Measurements from ENCODE around the gene UBE2D2.
"Not testable (repeated sequence)": the region's sequence is repeated elsewhere in the genome, so short reads cannot be mapped to it uniquely, and the experiment has no call there.

The UBE2D2 gene

DNA sequence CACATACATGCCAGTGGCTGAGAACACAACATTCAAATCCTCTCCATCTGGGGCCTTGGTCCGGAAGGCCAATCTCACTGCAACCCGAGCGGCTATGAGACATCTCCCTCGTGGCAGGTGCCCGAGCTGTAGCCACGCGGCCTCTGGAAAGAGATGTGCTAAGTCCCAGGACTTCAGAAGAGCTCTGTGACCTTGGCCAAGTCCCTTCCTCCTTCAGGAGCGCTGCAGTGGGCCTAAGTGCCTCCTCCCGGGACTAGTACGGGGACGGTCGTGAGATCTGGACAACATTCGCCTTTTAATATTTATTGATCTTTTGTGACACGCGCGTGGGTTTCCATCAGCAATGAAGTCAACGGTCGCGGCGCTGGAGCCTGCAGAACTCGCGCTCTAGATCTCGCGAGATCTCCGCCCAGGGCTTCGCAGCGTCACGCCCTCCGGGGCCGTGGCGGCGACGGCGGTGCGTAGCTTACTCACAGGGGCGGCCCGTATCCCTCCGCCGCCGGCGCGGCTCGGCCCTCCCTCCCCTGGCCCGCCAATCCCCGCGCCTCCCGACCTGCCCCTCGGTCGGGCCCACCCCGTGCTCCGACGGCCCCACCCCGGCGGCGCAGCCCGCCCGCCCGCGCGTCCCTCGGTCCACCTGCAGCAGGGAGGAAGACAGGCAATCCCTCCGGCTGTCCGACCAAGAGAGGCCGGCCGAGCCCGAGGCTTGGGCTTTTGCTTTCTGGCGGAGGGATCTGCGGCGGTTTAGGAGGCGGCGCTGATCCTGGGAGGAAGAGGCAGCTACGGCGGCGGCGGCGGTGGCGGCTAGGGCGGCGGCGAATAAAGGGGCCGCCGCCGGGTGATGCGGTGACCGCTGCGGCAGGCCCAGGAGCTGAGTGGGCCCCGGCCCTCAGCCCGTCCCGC lies at the start of gene UBE2D2:
Gene UBE2D2, plus strand, starts transcription at position 588 of the 903 bp plus-strand sequence. CDS start 453 bp downstream, outside the sequence.
- peaks cover 32 to 42% (median 40%) of the 10 kb centered on the region in 10 experiments for H3K4me1 ChIP-seq
- peak within 1 kb of the TSS; percentile 96 to 99 (median 98) for H3K9ac ChIP-seq
- no peaks in the 10 kb centered on the region for H3K9me3 ChIP-seq (replicated peaks in 1 of 11)
- peak within 1 kb of the TSS; percentile 83 to 99 (median 95) for H3K4me2 ChIP-seq
- H4K20me1 ChIP-seq = peaks cover 26 to 42% (median 38%) of the 10 kb centered on the region in 11 experiments
- H3K4me3 ChIP-seq = peak within 1 kb of the TSS; percentile 86 to 98 (median 92)
- H3K36me3 ChIP-seq = peaks cover 2 to 21% (median 16%) of the 10 kb centered on the region in 11 experiments; a peak in 16 of 22 replicates
- no peak for TF ChIP-seq Cebpa-rat (IDR thresholded peaks at IDR 0.05)
- no peaks in the 10 kb centered on the region for H3K27me3 ChIP-seq
- peak within 1 kb of the TSS; percentile 90 to 98 (median 95) for H3K27ac ChIP-seq

DNA sequence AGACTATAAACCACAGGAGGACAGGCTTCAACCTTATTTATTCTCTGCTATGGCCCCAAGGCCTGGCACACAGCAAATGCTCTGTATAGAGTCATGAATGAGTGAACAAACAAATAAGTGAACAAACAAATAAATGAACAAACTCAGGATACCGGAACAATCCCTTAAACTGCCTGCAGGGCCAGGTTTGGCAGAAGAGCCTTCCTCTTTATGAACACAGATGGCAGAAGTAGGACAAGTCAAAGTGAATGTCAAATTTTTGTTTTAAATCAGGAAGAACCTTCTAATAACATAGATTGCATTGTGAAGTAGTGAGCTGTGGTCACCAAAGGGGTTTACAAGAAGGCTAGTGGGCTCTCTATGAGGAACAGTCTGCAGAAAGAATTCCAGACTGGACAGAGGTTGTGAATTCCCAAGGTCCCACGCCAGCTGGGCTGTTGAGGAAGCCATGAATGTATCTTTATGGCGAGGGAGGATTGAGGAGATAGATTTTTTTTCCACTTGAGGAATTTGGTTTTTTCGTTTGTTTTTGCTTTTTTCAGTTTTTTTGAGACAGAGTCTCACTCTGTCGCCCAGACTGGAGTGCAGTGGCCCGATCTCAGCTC lies 48.3 kb upstream of the UBE2D2 start:
- Histone ChIP-seq H3K9ac (peak overlapping the region in 2 of 11 experiments; percentile 19 to 43; a peak in 1 of 22 replicates), H3K27me3 (no peaks in the 10 kb centered on the region), H3K4me2 (peak overlapping the region; percentile 5 to 87 (median 80); a peak in 21 of 22 replicates), H3K27ac (peak overlapping the region in 7 of 11 experiments; percentile 22 to 51 (median 37); a peak in 12 of 22 replicates), H3K36me3 (no peaks in the 10 kb centered on the region), H4K20me1 (no peaks in the 10 kb centered on the region), H3K4me1 (peaks cover 28 to 77% (median 69%) of the 10 kb centered on the region in 10 experiments), H3K4me3 (no peak overlapping the region), H3K9me3 (replicated peaks in 1 of 11) (peaks cover 0 to 21% (median 9%) of the 10 kb centered on the region in 11 experiments; a peak in 17 of 22 replicates)
- no peak for TF ChIP-seq Cebpa-rat (IDR thresholded peaks at IDR 0.05)

DNA sequence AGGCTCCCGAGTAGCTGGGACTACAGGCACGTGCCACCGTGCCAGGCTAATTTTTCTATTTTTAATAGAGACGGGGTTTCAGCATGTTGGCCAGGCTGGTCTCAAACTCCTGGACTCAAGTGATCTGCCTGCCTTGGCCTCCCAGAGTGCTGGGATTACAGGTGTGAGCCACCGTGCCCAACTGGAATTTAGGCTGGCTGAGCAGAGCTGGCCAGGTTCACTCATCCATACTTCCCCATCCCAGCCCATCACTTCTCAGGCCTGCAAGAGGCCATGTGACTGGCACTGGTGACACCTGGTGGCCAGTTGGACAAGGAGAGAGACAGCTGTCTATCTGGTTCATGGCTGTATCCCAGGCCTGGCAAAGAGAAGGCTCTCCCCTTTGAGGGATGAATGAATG lies 47.7 kb upstream of the UBE2D2 start:
- peaks cover 31 to 77% (median 70%) of the 10 kb centered on the region in 10 experiments for H3K4me1 ChIP-seq
- H3K27me3 ChIP-seq, H4K20me1 ChIP-seq, H3K36me3 ChIP-seq, H3K4me3 ChIP-seq: not testable (repeated sequence)
- peak overlapping the region in 6 of 11 experiments; percentile 22 to 51 (median 40); a peak in 11 of 22 replicates for H3K27ac ChIP-seq
- H3K9me3 ChIP-seq (replicated peaks in 1 of 11) = peaks cover 0 to 21% (median 9%) of the 10 kb centered on the region in 11 experiments; a peak in 17 of 22 replicates
- H3K4me2 ChIP-seq = peak overlapping the region; percentile 5 to 87 (median 80); a peak in 21 of 22 replicates
- H3K9ac ChIP-seq = peak overlapping the region in 5 of 11 experiments; percentile 10 to 51 (median 28); a peak in 4 of 22 replicates

DNA sequence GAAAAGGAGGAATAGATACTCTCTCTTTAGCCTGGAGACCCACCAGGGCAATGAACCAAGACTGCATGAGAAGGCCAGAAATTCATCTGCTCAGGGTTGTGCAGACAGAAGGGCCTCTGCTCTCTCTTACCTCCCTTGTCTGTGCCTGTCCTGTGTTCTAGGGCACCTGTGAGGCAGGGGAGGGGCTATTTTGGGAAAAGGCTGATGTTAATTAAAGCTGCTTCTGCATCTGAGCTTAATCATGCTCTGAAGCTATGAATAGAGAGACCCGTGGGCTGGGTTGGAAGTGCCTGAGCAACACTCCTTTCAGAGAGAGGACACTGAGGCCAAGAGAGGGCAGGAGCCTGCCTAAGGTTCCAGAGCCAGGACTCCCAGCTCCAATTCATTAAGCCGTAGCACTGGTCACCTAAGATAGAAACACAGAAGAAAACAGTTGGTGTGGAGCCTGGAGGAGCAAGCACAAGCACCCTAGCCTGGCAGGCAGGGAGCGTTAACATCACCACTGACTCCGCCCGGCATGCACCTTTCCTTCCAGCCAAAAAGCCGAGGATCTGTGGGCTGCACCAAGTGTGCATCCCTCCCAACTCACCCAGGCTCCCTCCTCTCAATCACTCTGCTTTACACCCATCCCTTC lies 47.2 kb upstream of the UBE2D2 start:
- H3K4me1 ChIP-seq = peaks cover 36 to 76% (median 71%) of the 10 kb centered on the region in 10 experiments
- H3K9me3 ChIP-seq (replicated peaks in 1 of 11) = peaks cover 0 to 21% (median 9%) of the 10 kb centered on the region in 11 experiments; a peak in 17 of 22 replicates
- no peak overlapping the region for H3K4me3 ChIP-seq
- peak overlapping the region in 9 of 11 experiments; percentile 4 to 51 (median 28); a peak in 10 of 22 replicates for H3K9ac ChIP-seq
- H3K36me3 ChIP-seq = no peaks in the 10 kb centered on the region
- peaks cover 0 to 8% (median 0%) of the 10 kb centered on the region in 11 experiments; a peak in 2 of 22 replicates for H3K27me3 ChIP-seq
- H3K4me2 ChIP-seq = peak overlapping the region; percentile 14 to 87 (median 80); a peak in 20 of 22 replicates
- TF ChIP-seq Cebpa-rat (IDR thresholded peaks at IDR 0.05) = no peak
- peak overlapping the region in 6 of 11 experiments; percentile 13 to 51 (median 30); a peak in 9 of 22 replicates for H3K27ac ChIP-seq
- no peaks in the 10 kb centered on the region for H4K20me1 ChIP-seq

DNA sequence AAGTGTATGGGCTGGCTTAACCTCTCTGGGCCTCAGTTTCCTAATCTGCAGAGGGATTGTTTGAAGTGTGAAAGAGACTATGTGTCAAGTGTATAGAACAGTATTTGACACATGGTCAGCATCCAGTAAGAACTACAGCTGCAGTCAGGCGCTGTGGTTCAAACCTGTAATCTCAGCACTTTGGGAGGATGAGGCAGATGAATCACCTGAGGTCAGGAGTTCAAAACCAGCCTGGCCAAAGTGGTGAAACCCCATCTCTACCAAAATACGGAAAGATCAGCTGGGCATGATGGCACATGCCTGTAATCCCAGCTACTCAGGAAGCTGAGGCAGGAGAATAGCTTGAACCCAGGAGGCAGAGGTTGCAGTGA lies 46.7 kb upstream of the UBE2D2 start:
- Histone ChIP-seq H3K4me2 (peak overlapping the region; percentile 14 to 87 (median 80); a peak in 20 of 22 replicates), H3K27ac (peak overlapping the region in 4 of 11 experiments; percentile 13 to 51 (median 30); a peak in 3 of 22 replicates)
- TF ChIP-seq Cebpa-rat (IDR thresholded peaks at IDR 0.05) = no peak

DNA sequence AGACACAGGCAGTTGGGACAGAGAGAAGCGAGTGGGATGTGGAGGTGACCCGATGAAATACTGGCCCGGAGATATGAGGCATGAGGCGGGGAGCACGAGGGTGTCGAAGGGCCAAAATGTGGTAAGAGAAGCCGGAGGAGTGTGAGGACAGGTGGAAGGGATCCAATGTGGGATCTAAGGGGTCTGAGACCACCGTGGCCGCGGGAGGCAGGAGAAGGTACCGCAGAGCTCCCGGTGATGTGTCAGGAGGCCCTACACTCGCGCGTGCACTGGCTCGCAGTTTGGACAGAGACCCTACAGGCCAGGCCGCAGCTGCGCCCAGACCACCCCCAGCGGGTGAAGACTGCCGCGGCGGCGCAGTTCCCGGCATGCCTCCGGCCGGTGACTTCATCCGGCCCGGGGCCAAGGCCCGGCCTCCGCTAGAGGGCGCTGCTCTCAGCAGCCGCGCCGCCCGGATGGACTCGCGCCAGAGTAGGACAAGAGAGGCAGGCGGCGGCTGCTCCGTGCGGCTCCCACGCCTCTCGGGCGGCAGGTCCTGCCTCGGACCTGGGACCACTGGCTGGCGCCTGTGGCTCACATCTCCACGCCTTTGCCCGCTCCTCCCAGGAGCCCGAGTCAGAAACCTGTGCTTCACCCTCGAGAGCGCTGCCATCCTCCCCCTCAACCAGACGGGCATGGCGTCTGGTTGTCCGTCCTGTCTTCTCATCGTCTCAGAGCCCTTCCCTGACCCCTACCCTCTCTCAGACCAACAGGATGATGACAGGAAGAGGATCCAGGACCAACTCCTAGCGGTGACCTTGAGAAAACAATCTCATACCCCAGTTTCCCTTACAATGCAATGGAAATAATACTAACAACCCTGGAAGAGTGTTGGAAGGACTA lies 43.2 kb upstream of the UBE2D2 start:
- Histone ChIP-seq H4K20me1 (no peaks in the 10 kb centered on the region), H3K9me3 (replicated peaks in 1 of 11) (no peaks in the 10 kb centered on the region), H3K36me3 (no peaks in the 10 kb centered on the region), H3K27me3 (peaks cover 0 to 8% (median 0%) of the 10 kb centered on the region in 11 experiments; a peak in 2 of 22 replicates), H3K9ac (peak overlapping the region; percentile 62 to 85 (median 77)), H3K4me3 (peak overlapping the region; percentile 47 to 70 (median 56)), H3K27ac (peak overlapping the region; percentile 57 to 83 (median 68); a peak in 21 of 22 replicates), H3K4me1 (peaks cover 23 to 84% (median 68%) of the 10 kb centered on the region in 10 experiments), H3K4me2 (peak overlapping the region; percentile 77 to 96 (median 85))
- TF ChIP-seq Cebpa-rat (IDR thresholded peaks at IDR 0.05) = no peak

More for the DNA sequence above, 46.7 kb upstream of the UBE2D2 start:
- Histone ChIP-seq H3K4me3 (no peak overlapping the region), H4K20me1 (no peaks in the 10 kb centered on the region), H3K9me3 (replicated peaks in 1 of 11) (peaks cover 0 to 18% (median 9%) of the 10 kb centered on the region in 11 experiments; a peak in 17 of 22 replicates), H3K36me3 (no peaks in the 10 kb centered on the region), H3K9ac (peak overlapping the region in 5 of 11 experiments; percentile 4 to 30 (median 18); a peak in 2 of 22 replicates), H3K4me1 (peaks cover 36 to 76% (median 71%) of the 10 kb centered on the region in 10 experiments), H3K27me3 (peaks cover 0 to 8% (median 0%) of the 10 kb centered on the region in 11 experiments; a peak in 2 of 22 replicates)

DNA sequence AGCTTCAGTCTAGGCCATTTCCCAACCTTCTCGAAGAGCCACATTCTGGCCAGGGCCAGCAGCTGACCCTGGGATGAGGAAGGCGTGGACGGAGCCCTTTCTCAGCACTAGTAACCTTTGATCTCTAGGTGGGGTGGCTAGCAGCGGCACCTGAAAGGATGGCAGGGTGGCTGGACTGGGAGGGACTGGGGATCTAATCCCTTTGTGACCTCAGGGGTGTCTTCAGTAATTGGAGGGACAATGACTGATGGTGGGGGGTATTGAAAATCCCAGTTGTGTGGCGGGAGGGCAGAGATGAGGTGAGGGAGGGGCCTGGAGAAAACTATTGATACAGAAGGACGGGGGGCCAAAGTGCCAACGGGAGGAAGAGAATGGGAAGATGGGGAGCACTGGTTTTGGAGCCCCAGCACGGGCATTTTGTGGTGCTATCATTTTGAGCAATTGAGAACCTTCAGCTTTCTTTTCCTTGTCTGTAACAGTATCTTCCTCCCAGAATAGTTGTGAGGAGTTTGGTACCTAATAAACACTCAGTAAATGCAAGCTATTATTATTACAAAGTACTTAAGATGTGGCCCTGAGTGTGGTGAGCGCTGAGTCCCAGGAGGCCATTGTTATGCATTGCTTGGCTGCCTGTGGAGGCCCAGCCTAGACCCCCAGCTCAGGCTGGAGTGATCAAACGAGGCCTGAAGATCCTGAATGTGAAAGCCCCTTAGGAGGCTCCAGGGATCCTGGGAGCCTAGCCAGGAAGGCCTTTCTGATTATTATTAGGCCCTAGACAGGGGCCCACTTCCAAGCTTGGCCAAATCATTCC lies 37.3 kb upstream of the UBE2D2 start:
- Histone ChIP-seq H3K27ac (peak overlapping the region in 1 of 11 experiments; percentile 21; a peak in 1 of 22 replicates), H3K9ac (peak overlapping the region in 3 of 11 experiments; percentile 1 to 10 (median 4); a peak in 1 of 22 replicates), H3K27me3 (peaks cover 0 to 3% (median 0%) of the 10 kb centered on the region in 11 experiments; a peak in 2 of 22 replicates), H3K4me1 (peaks cover 25 to 83% (median 66%) of the 10 kb centered on the region in 10 experiments), H3K4me2 (peak overlapping the region; percentile 6 to 95 (median 73); a peak in 21 of 22 replicates), H3K36me3 (no peaks in the 10 kb centered on the region), H3K4me3 (peak overlapping the region in 1 of 10 experiments; percentile 22; a peak in 1 of 20 replicates), H3K9me3 (replicated peaks in 1 of 11) (no peaks in the 10 kb centered on the region), H4K20me1 (no peaks in the 10 kb centered on the region)
- no peak for TF ChIP-seq Cebpa-rat (IDR thresholded peaks at IDR 0.05)
